HG03196 (cell line): Measurements from ENCODE around the gene CDX4.
"Not testable (repeated sequence)": the region's sequence is repeated elsewhere in the genome, so short reads cannot be mapped to it uniquely, and the experiment has no call there.

Source experiments
- ATAC-seq: cut with Tn5 transposase; IDR thresholded peaks from one replicate; pipeline ENCODE4 v1.9.1; 2021; ENCODE audit not compliant: unreplicated experiment

The CDX4 gene, protein sequence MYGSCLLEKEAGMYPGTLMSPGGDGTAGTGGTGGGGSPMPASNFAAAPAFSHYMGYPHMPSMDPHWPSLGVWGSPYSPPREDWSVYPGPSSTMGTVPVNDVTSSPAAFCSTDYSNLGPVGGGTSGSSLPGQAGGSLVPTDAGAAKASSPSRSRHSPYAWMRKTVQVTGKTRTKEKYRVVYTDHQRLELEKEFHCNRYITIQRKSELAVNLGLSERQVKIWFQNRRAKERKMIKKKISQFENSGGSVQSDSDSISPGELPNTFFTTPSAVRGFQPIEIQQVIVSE

DNA sequence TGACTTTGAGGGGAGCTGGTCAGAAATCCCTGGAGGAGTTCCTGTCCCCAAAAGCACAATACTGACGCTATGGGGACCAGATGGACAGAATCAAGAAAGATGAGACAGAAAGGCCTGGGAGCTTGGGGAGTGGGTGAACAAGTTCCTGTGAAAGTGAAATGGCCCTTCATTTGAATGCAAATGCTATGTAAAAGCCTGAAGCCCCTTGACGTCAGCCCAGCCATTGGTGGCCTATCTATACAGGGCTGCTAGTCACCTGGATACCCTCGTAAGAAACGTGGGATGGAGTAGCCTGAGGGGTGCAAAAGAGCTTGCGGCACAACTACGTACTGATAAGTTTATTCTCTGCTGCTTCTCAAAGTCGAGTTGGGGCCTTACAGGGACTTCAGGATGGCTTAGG is at the start of gene CDX4:
CDX4 (plus strand) TSS at position 223 of the 400 bp plus-strand sequence. CDS start 201 bp downstream, outside the sequence.
- no peak for ATAC-seq

DNA sequence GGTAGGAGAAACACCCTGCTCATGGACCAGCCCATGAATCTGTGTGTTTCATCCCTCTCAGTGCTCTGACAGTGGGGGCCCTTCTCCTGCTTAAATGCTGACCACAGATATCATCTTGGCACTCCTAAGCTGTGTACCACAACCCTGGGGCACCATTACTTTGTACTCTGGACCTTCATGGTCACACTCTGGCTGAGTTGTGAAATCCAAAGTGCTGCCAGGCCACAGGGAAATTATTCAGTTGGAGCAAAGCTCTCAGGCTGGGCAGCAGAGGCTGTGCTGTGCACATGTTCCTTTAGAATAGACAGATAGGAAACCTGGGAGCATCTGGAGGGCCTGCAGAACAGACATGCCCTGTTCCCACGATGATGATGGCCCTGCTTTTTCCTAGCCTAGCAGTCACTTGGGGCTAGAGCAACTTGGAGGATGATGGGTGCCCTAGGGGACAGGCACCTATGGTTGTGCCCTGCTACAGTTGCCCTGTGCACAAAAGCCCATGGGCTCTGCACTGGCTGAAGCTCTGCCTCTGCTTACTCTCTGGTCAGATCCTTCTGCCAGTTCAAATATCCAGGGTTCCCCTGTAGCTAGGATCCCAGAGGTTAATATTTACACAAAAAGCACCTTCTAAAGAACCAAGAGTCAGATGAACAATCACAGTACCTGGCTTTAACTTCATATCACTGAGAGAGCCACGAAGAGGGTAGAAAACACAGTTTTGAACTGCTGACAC is 48.5 kb upstream of the CDX4 start:
- no peak for ATAC-seq

DNA sequence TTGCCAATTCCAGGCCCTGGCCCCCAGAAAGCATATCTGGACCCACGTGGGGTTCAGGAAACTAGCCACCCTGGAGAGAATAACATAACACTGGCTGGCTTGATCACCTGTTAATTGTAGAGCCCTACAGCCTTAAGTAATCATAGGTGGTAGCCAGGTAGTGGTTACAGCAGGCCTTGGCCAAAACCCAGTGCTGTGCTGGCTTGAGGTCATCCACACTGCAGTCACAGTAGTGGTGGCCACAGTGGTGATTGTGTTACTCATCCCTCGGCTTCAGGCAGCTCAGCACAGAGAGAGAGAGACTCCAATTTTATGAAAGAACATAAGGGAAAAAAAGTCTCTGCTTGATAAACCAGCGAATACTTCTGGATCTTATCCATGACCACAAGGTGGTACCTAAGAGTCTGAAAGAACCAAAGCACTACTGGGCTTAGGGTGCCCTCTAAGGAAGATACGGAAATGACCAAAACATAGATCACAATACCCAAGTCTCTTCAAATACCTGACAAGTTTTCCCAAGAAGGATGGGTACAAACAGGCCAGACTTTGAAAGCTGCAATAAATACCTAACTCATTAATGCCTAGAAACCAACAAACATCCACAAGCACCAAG is 46.6 kb upstream of the CDX4 start:
- ATAC-seq: no peak

DNA sequence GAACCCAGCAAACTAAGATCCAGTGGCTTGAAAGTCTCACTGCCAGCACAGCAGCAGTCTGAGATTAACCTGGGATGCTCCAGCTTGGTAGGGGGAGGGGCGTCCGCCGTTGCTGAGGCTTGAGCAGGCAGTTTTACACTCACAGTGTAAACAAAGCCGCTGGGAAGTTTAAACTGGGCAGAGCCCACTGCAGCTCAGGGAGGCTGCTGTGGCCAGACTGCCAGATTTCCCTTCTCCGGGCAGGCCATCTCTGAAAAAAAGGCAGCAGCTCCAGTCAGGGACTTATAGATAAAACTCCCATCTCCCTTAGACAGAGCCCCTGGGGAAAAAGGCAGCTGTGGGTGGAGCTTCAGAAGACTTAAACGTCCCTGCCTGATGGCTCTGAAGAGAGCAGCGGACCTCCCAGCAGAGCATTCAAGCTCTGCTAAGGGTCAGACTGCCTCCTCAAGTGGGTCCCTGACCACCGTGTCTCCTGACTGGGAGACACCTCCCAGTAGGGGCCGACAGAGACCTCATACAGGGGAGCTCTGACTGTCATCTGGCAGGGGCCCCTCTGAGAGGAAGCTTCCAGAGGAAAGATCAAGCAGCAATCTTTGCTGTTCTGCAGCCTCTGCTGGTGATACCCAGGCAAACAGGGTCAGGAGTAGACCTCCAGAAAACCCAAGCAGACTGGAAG is 45.1 kb upstream of the CDX4 start:
- no peak for ATAC-seq

GRCh38 chrX:73412930-73413329 is 33.9 kb upstream of the CDX4 start:
- no peak for ATAC-seq

DNA sequence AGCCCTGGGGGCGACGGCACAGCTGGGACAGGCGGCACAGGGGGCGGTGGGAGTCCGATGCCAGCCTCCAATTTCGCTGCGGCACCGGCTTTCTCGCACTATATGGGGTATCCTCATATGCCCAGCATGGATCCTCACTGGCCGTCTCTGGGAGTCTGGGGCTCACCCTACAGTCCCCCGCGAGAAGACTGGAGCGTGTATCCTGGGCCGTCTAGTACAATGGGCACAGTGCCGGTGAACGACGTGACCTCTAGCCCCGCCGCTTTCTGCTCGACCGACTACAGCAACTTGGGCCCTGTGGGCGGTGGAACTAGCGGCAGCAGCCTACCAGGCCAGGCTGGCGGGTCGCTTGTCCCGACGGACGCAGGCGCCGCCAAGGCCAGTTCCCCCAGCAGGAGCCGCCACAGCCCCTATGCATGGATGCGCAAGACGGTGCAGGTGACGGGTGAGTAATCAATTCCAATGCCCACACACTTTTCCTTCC is 500 bp downstream of the CDX4 start:
- ATAC-seq: no peak

GRCh38 chrX:73448379-73448778 is 1.5 kb downstream of the CDX4 start:
- no peak for ATAC-seq

GRCh38 chrX:73455171-73455570 is 8.3 kb downstream of the CDX4 start:
- no peak for ATAC-seq

DNA sequence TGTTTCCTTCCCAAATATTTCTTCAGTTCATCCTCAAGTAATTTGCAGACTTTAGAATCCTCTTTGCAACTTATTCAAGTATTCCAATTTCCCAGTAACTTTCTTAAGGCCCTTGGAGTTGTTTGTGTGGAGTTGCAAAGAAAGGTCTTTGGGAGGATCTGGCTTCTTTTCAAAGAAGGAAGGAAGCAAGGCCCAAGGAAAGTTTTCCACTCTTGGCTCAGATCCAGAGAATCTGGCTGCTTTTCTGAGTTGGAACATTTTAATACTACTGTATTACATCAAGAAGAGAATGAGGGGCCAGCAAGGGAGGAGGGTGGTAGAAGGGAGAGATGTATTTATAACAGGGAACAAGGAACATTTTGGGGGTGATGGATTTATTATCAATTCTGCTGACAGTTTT is 10.5 kb downstream of the CDX4 start:
- no peak for ATAC-seq

DNA sequence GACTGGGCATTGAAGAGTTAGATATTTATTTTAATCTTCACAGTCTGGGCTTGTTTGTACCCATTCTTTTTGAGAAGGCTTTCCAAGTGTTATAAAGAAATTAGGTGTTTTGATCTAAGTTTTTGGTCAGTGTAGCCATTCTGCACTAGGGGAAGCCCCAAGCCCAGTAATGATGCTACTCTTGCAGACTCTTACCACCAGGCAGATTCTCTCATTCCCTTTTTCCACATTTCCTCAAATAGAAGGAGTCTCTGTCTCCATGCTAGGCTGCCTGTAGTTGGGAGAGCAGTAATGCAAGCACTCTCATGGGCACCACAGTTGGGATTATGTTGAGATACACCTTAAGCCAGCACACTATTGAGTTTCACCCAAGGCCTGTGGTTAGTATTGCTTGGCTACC is 21.5 kb downstream of the CDX4 start:
- ATAC-seq: no peak

GRCh38 chrX:73478961-73479360 is 32.1 kb downstream of the CDX4 start:
- no peak for ATAC-seq

- no peak for ATAC-seq
These were observed 34.7 kb downstream of the CDX4 start for GRCh38 chrX:73481521-73481920.

DNA sequence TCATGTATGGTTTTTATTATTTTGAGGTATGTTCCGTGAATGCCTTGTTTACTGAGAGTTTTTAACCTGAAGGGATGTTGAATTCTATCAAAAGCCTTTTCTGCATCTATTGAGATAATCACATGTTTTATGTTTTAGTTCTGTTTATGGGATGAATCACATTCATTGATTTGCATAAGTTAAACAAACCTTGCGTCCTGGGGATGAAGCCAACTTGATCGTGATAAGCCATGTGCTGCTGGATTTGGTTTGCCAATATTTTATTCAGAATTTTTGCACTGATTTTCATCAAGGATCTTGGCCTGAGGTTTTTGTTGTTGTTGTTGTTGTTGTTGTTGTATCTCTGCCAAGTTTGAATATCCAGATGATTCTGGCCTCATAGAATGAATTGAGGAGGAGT is 43.8 kb downstream of the CDX4 start:
- ATAC-seq: no peak

DNA sequence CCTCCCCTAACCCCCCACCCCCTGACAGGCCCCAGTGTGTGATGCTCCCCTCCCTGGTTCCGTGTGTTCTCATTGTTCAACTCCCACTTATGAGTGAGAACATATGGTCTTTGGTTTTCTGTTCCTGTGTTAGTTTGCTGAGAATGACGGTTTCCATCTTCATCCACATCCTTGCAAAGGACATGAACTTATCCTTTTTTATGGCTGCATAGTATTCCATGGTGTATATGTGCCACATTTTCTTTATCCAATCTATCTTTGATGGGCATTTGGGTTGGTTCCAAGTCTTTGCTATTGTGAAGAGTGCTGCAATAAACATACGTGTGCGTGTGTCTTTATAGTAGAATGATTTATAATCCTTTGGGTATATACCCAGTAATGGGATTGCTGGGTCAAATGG is 45.3 kb downstream of the CDX4 start:
- not testable (repeated sequence) for ATAC-seq
